Sigmoid colon (tissue), 4 donors: ENCODE data around the gene NRXN2.

Experiments
- EP300 ChIP-seq, 4 donors: sonication (generic); formaldehyde crosslinking; IDR thresholded peaks; one replicate each; pipeline ENCODE4 v1.6.1; 2017; ENCODE audit warnings: antibody characterized with exemption in 4 of 4
- POLR2A ChIP-seq, 2 donors: fragments of 450-650 bp; IDR thresholded peaks; one replicate each; pipeline ENCODE4 v1.6.1; 2016; ENCODE audit warnings: antibody characterized with exemption in 2 of 2, mild to moderate bottlenecking in 2 of 2, moderate library complexity in 2 of 2
- POLR2AphosphoS5 ChIP-seq, 4 donors: sonication (generic); formaldehyde crosslinking; IDR thresholded peaks; one replicate each; pipeline ENCODE4 v1.6.1; 2017; ENCODE audit warnings: antibody characterized with exemption in 4 of 4
- TF ChIP-seq, protein P1 (sequence below), 4 experiments: fragments of 450-650 bp in 3 of 4; fragments of 200-600 bp in 1 of 4; IDR thresholded peaks; one replicate each; pipeline ENCODE4 v1.5.1; 2016 to 2019; ENCODE audit warnings: antibody characterized with exemption in 4 of 4, mild to moderate bottlenecking in 3 of 4, moderate library complexity in 2 of 4

DNA sequence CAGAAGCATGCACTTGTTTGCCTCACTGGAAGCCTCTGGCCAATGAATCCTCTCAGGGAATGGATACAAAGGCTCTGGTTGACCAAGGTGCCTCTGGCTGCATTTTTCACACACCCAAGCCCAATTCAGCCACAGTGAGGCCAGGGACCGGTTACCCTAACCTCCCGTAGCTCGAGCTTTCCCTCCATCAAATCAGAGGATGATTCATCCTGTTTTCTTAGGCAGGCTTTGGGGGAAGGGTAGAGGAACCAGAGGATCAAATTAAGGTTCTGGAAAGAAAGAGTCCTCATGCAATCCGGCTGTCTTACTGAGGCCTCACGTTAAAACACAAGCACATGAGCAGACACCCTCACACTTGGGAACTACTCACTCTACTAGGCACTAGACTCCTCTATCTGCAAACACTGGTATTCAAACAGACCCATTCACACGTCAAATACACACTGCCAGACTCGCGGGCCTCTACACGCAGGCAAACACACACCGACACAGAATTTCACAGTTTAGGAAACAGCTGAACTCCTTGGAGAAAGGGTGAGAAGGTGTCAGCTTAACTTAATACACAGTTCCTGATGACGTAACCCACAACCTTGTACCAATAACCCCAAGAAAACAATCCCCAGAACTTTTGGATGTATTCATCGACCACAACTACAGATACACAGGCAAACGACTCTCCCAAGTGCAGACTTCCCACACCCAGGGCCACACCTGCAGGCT is 12.4 kb downstream of the NRXN2 start:
- no peak for TF ChIP-seq POLR2AphosphoS5 (IDR thresholded peaks at IDR 0.05)
- TF ChIP-seq POLR2A (IDR thresholded peaks at IDR 0.05): no peak
- TF ChIP-seq, protein P1, sequence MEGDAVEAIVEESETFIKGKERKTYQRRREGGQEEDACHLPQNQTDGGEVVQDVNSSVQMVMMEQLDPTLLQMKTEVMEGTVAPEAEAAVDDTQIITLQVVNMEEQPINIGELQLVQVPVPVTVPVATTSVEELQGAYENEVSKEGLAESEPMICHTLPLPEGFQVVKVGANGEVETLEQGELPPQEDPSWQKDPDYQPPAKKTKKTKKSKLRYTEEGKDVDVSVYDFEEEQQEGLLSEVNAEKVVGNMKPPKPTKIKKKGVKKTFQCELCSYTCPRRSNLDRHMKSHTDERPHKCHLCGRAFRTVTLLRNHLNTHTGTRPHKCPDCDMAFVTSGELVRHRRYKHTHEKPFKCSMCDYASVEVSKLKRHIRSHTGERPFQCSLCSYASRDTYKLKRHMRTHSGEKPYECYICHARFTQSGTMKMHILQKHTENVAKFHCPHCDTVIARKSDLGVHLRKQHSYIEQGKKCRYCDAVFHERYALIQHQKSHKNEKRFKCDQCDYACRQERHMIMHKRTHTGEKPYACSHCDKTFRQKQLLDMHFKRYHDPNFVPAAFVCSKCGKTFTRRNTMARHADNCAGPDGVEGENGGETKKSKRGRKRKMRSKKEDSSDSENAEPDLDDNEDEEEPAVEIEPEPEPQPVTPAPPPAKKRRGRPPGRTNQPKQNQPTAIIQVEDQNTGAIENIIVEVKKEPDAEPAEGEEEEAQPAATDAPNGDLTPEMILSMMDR (IDR thresholded peaks at IDR 0.05): no peak
- no peak for TF ChIP-seq EP300 (IDR thresholded peaks at IDR 0.05)
